Ishikawa (cell line): Measurements from ENCODE around the gene TNNI3.

Source experiments
- CEBPB ChIP-seq: IDR thresholded peaks from 2 replicates; pipeline ENCODE4 v1.6.1; 2012
- CREB1 ChIP-seq: IDR thresholded peaks from 2 replicates; pipeline ENCODE4 v1.6.1; 2012; ENCODE audit warnings: low read depth
- EGR1 ChIP-seq: IDR thresholded peaks from 2 replicates; pipeline ENCODE4 v1.6.1; 2012
- EP300 ChIP-seq: IDR thresholded peaks from 2 replicates; pipeline ENCODE4 v1.6.1; 2012; ENCODE audit warnings: borderline replicate concordance
- FOXM1 ChIP-seq: IDR thresholded peaks from 2 replicates; pipeline ENCODE4 v1.6.1; 2012; ENCODE audit warnings: low read depth, borderline replicate concordance
- RAD21 ChIP-seq: IDR thresholded peaks from 2 replicates; pipeline ENCODE4 v1.6.1; 2012; ENCODE audit warnings: low read depth
- TAF1 ChIP-seq: IDR thresholded peaks from 2 replicates; pipeline ENCODE4 v1.6.1; 2012; ENCODE audit warnings: low read depth, mild to moderate bottlenecking
- TCF12 ChIP-seq: IDR thresholded peaks from 2 replicates; pipeline ENCODE4 v1.6.1; 2012; ENCODE audit warnings: low read depth
- TEAD4 ChIP-seq: IDR thresholded peaks from 2 replicates; pipeline ENCODE4 v1.6.1; 2012
- YY1 ChIP-seq: IDR thresholded peaks from 2 replicates; pipeline ENCODE4 v1.6.1; 2012; ENCODE audit warnings: low read depth
- ZBTB7A ChIP-seq: IDR thresholded peaks from 2 replicates; pipeline ENCODE4 v1.6.1; 2012; ENCODE audit warnings: low read depth
- TF ChIP-seq, protein P1 (sequence below): IDR thresholded peaks from 2 replicates; pipeline ENCODE4 v1.6.1; 2012
- TF ChIP-seq, protein P2 (sequence below): IDR thresholded peaks from 2 replicates; pipeline ENCODE4 v1.6.1; 2012; ENCODE audit warnings: low read depth, mild to moderate bottlenecking
- TF ChIP-seq, protein P3 (sequence below): IDR thresholded peaks from 2 replicates; pipeline ENCODE4 v1.6.1; 2012

DNA sequence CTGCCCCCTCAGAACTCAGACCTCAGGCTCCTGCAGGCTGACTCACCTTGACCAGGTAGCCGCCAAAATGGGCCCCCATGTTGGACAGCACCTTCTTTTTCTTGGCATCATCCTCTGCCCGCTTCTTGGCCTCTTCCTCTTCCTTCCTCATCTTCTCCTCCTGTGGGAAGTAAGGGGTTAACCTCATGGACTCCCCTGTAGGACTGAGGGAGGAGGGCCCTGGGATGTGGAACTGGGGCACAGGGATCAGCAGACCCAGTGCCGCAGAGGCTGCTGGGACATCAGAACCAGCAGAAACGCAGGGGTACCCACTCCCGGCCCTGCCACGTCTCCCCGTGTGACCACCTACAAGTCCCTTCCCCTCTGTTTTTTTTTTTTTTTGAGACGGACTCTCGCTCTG is 19.6 kb downstream of the TNNI3 start:
- no peak for TF ChIP-seq EP300
- no peak for TF ChIP-seq RAD21
- TF ChIP-seq CEBPB: no peak
- no peak for TF ChIP-seq EGR1
- no peak for TF ChIP-seq TAF1
- no peak for TF ChIP-seq CREB1
- TF ChIP-seq, protein P1, sequence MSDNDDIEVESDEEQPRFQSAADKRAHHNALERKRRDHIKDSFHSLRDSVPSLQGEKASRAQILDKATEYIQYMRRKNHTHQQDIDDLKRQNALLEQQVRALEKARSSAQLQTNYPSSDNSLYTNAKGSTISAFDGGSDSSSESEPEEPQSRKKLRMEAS: no peak
- TF ChIP-seq TEAD4: no peak
- TF ChIP-seq, protein P2, sequence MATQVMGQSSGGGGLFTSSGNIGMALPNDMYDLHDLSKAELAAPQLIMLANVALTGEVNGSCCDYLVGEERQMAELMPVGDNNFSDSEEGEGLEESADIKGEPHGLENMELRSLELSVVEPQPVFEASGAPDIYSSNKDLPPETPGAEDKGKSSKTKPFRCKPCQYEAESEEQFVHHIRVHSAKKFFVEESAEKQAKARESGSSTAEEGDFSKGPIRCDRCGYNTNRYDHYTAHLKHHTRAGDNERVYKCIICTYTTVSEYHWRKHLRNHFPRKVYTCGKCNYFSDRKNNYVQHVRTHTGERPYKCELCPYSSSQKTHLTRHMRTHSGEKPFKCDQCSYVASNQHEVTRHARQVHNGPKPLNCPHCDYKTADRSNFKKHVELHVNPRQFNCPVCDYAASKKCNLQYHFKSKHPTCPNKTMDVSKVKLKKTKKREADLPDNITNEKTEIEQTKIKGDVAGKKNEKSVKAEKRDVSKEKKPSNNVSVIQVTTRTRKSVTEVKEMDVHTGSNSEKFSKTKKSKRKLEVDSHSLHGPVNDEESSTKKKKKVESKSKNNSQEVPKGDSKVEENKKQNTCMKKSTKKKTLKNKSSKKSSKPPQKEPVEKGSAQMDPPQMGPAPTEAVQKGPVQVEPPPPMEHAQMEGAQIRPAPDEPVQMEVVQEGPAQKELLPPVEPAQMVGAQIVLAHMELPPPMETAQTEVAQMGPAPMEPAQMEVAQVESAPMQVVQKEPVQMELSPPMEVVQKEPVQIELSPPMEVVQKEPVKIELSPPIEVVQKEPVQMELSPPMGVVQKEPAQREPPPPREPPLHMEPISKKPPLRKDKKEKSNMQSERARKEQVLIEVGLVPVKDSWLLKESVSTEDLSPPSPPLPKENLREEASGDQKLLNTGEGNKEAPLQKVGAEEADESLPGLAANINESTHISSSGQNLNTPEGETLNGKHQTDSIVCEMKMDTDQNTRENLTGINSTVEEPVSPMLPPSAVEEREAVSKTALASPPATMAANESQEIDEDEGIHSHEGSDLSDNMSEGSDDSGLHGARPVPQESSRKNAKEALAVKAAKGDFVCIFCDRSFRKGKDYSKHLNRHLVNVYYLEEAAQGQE: no peak
- TF ChIP-seq, protein P3, sequence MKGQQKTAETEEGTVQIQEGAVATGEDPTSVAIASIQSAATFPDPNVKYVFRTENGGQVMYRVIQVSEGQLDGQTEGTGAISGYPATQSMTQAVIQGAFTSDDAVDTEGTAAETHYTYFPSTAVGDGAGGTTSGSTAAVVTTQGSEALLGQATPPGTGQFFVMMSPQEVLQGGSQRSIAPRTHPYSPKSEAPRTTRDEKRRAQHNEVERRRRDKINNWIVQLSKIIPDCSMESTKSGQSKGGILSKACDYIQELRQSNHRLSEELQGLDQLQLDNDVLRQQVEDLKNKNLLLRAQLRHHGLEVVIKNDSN: no peak
- TF ChIP-seq TCF12: no peak
- TF ChIP-seq YY1: no peak
- TF ChIP-seq ZBTB7A: no peak
- no peak for TF ChIP-seq FOXM1
